GM10248 (cell line): ENCODE results near the gene MSH3.
"Not testable (repeated sequence)": the region's sequence is repeated elsewhere in the genome, so short reads cannot be mapped to it uniquely, and the experiment has no call there.

Experiments
- CTCF ChIA-PET: fragments of 300-600 bp; sonication (Branson Sonifier 250); formaldehyde crosslinking; extraction: SDS; loops from one replicate; lab custom pipeline; 2021; ENCODE audit warnings: antibody characterized with exemption; lab: Yijun Ruan, JAX
- POLR2A ChIA-PET: fragments of 350-650 bp; sonication (Branson Sonifier 250); formaldehyde crosslinking; extraction: SDS; loops from one replicate; lab custom pipeline; 2020; ENCODE audit warnings: antibody characterized with exemption; lab: Yijun Ruan, JAX
- DNase-seq: peaks from one replicate; pipeline ENCODE4 v3.0.0; 2012; ENCODE audit errors: extremely low spot score
- TF ChIP-seq, protein P1 (sequence below): IDR thresholded peaks from 2 replicates; pipeline ENCODE4 v1.5.1; 2012; ENCODE audit warnings: mild to moderate bottlenecking, low read depth; ENCODE audit errors: extremely low read depth, missing control alignments, control extremely low read depth

Gene MSH3

DNA sequence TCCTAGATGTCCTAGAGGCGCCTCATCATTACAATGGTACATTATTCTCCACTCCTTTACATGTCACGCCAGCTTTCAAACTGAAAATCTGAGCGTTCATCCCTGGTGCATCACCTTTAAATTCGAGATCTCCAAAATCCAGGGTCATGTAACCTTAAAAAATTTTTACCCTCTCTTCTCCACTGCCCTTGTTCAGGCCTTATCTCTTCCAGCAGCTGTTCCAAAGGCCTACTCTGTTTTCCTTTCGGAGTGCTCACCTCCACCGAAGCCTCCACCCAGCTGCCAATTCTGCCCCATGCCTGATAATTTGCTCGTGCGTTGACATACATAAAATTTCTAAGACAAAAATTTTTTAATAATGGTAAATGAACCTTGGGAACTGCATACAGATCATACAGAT is 950 bp upstream of the MSH3 start:
- POLR2A ChIA-PET: no interaction called here
- CTCF ChIA-PET: interaction anchor here (1.6 kb wide), 1 partner anchor 18 kb away, joined by 4 read pairs; no protein-coding TSS in a partner anchor
- DNase-seq: no peak
- TF ChIP-seq, protein P1, sequence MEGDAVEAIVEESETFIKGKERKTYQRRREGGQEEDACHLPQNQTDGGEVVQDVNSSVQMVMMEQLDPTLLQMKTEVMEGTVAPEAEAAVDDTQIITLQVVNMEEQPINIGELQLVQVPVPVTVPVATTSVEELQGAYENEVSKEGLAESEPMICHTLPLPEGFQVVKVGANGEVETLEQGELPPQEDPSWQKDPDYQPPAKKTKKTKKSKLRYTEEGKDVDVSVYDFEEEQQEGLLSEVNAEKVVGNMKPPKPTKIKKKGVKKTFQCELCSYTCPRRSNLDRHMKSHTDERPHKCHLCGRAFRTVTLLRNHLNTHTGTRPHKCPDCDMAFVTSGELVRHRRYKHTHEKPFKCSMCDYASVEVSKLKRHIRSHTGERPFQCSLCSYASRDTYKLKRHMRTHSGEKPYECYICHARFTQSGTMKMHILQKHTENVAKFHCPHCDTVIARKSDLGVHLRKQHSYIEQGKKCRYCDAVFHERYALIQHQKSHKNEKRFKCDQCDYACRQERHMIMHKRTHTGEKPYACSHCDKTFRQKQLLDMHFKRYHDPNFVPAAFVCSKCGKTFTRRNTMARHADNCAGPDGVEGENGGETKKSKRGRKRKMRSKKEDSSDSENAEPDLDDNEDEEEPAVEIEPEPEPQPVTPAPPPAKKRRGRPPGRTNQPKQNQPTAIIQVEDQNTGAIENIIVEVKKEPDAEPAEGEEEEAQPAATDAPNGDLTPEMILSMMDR: no peak

DNA sequence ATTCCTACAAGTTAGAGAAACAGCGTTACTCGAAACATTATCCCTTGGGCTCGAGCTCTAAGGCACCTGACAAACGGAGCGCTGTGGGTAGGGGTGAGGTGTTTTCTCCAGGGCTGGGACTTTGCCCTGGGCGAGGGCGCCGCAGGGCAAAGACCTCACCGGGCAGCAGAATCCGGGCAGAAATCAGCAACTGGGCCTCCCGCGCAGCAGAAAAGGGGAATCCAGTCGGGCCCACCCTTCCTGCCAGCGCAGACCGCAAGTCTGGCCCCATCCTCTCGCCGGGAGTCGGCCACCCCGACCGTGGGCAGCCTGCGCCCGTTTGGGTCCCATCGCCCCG is 430 bp upstream of the MSH3 start:
- POLR2A ChIA-PET: no interaction called here
- TF ChIP-seq, protein P1: no peak
- CTCF ChIA-PET: interaction anchor here (1.6 to 5.3 kb wide), 2 partner anchors 14 to 18 kb away, joined by 4 to 36 read pairs; no protein-coding TSS in a partner anchor
- DNase-seq: peak; percentile 23

DNA sequence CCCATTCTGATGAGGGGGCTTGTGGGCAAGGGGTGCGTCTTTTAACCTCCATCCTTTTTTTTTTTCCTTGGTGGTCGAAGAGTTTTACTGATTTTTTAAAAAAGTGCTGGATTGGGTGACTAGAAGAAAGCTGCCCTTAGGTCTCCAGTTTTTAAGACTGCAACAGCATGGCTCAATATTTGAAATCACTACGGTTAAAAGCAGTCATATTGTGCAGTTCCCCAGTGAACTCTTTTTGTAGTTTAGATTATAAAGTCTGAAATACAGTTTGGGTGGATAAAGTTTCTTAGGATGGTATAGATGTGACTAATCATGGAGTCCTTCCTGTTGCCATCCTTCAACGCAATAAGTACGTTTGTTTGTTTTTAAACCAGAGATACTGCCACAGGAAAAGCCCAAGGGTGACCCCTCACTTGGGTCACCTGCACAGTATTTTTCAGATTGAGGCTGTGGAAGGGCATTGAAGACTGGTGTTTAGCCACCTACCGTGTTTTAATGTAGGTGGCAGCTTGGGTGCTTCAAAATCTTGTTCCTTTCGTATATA is 851 bp downstream of the MSH3 start:
- POLR2A ChIA-PET: no interaction called here

DNA sequence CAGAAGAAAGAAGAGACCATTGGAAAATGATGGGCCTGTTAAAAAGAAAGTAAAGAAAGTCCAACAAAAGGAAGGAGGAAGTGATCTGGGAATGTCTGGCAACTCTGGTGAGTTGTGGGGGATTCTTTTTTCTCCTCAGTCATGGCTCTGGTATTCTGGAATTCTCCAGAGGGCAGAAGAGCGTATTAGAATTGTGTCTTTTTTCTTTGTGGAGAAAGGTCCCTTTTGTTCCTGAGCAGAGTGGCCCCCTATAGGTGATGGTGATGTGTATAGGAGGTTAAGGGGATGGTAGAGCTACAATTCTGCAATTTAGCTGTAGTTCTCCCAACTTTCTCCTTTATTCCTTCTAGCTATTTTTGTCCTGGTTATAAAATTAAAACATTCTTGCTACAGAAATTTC is 2.0 kb downstream of the MSH3 start:
- DNase-seq: no peak
- ChIA-PET POLR2A (no interaction called here), CTCF (interaction anchor here (1.2 to 5.3 kb wide), 3 partner anchors 11 to 565 kb away, joined by 3 to 36 read pairs (median 5); no protein-coding TSS in a partner anchor)
- TF ChIP-seq, protein P1: peak; percentile 19

More for the DNA sequence above, 851 bp downstream of the MSH3 start:
- TF ChIP-seq, protein P1: no peak
- CTCF ChIA-PET: interaction anchor here (1.1 to 5.3 kb wide), 4 partner anchors 9 to 17 kb away, joined by 3 to 36 read pairs (median 6); no protein-coding TSS in a partner anchor
- no peak for DNase-seq

DNA sequence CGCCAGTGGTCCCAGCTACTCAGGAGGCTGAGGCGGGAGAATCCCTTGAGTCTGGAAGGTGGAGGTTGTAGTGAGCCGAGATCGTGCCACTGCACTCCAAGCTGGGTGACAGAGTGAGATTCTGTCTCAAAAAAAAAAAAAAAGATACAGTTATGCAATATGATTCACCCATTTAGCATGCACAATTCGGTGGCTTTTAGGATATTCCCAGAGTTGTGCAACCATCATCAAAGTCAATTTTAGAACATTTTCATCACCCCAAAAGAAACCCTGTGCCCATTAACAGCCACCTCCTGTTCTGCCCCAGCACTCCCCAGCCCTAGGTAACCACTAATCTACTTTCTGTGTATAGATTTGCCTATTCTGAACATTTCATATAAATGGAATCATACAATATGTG is 4.7 kb downstream of the MSH3 start:
- ChIA-PET POLR2A (no interaction called here), CTCF (interaction anchor here (0.8 to 5.3 kb wide), 2 partner anchors 9 to 14 kb away, joined by 4 to 36 read pairs; no protein-coding TSS in a partner anchor)
- TF ChIP-seq, protein P1: no peak
- DNase-seq: no peak

DNA sequence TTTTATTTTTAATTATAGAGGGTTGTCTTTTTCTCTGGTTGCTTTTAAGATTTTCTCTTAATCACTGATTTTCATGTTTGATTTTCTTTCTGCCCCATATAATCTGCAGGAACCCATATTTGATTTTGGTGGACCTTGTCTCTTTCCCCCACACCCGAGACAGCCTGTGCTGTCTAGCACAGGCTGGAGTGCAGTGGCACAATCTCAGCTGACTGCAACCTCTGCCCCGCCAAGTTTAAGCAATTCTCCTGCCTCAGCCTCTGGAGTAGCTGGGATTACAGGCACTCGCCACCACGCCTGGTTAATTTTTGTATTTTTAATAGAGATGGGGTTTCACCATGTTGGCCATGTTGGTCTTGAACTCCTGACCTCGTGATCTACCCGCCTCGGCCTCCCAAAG is 6.2 kb downstream of the MSH3 start:
- CTCF ChIA-PET: interaction anchor here (1.4 kb wide), 1 partner anchor 12 kb away, joined by 3 read pairs; no protein-coding TSS in a partner anchor
- DNase-seq, POLR2A ChIA-PET: not testable (repeated sequence)

DNA sequence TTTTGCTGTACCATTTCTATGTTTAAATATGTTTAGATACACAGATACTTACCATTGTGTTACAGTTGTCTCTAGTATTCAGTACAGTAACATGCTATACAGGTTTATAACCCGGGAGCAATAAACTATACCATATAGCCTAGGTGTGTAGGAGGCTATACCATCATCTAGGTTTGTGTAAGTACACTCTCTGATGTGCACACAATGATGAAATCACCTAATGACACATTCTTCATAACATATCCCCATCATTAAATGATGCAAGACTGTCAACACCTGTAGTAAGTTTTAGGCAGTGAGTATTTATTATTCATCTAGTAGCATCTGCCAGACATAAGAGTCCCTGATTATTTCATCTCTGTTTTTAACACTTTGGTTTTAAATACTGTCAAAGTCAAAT is 7.7 kb downstream of the MSH3 start:
- ChIA-PET POLR2A (no interaction called here), CTCF (interaction anchor here (1.6 kb wide), 1 partner anchor 10 kb away, joined by 8 read pairs; no protein-coding TSS in a partner anchor)
- no peak for DNase-seq
- TF ChIP-seq, protein P1: no peak
